ENCODE data around the gene MAF.

- TF ChIP-seq CTCF (conservative IDR thresholded peaks at IDR 0.05; ENCODE audit: low read depth, low read length) (peak; percentile 81), EZH2 (IDR thresholded peaks at IDR 0.05; ENCODE audit: borderline replicate concordance, low read depth, low read length, poor library complexity, severe bottlenecking) (no peak)
Measured at GRCh38 chr16:79601931-79602627, 1.5 kb upstream of the MAF start.

All from A673 (cell line).